ENCODE data around the gene HOXD12. TPM values are rescaled to one million over a fixed set of nuclear protein-coding genes. Genes with fewer than 3 reads are reported as not detected.

The HOXD12 gene
- polyA plus RNA-seq, 1 of the 3 experiments (the other 2 are of a cell fraction) = not detected

DNA sequence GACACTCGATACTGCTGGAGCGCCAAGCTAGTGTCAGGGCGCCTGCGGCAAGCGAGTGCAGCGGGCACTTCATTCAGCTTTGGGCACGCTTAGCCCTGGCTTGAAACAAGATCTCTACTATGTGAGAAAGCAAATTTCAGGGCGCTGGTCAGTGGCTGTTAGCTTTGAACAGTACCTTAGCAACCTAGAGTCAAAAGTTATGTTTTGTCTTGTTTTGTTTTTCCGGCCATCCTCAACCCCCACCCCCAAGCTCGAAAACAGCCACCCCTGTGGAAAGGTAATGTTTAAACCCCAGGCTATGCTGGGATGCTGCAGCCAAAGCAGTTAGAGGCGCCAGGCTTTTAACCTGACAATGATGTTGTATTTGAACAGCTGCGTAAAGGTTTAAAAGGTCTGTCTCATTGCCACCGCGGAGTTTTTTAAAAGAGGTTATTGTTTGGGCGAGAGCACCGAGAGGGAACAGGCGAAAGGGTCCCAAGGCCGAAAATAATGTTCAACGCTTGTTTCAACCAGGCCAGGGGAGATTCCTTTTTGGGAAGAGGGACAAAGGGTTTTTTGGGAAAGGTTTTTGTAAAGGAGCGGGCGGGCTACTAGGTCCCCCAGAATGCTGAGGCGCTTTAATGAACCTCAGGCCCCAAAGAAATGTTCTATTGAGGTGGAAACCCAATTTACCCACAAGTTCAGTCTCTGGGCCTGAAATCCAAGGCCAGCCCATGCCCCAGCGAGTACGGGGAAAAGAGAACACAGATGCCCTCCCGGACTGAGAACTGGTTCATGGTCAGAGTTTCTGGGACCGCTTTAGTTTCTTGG, 14.7 kb downstream of the HOXD12 start:
- Histone ChIP-seq H3K4me2 (no peak overlapping the region), H3K9ac (no peak overlapping the region), H3K4me1 (ENCODE audit: control insufficient read depth in 1 of 2, insufficient read depth in 2 of 2, low read depth in 1 of 2, low read length in 1 of 2) (peaks cover 0 to 10% of the 10 kb centered on the region in 2 experiments; a peak in 2 of 4 replicates), H3K27me3 (ENCODE audit: insufficient read depth) (peaks cover 71% of the 10 kb centered on the region; the same call in 1 of the 2 replicates), H2AFZ (ENCODE audit: low read depth) (no peak overlapping the region), H4K20me1 (ENCODE audit: insufficient read depth) (no peaks in the 10 kb centered on the region), H3F3A (replicated peaks; ENCODE audit: insufficient read depth) (peaks cover 2% of the 10 kb centered on the region), H3K36me3 (replicated peaks in 1 of 2; ENCODE audit: control insufficient read depth in 1 of 2, insufficient read depth in 2 of 2, low read length in 1 of 2) (no peaks in the 10 kb centered on the region), H3K79me2 (ENCODE audit: insufficient read depth) (no peaks in the 10 kb centered on the region), H3K27ac (ENCODE audit: low read depth in 2 of 2, low read length in 1 of 2) (no peak overlapping the region), H3K9me2 (no peaks in the 10 kb centered on the region), H3K9me3 (no peaks in the 10 kb centered on the region), H3K4me3 (ENCODE audit: low read depth in 2 of 2, low read length in 1 of 2) (no peak overlapping the region)
- 86% methylated on average over 25 of the region's 26 CpGs for WGBS (ENCODE audit: low lambda C conversion rate)
- ChIA-PET CTCF (interaction anchor here (0.7 to 17.7 kb wide), 12 partner anchors 9 to 1033 kb away, joined by 3 to 264 read pairs (median 4); partner anchors contain the start of genes HOXD12, HOXD13 and HOXD9), POLR2A (no interaction called here)
- TF ChIP-seq FOXM1 (IDR thresholded peaks at IDR 0.05; ENCODE audit: low read depth) (no peak), NRF1 (IDR thresholded peaks at IDR 0.05; ENCODE audit: low read depth, low read length) (no peak), EP300 (IDR thresholded peaks at IDR 0.05; ENCODE audit: borderline replicate concordance in 1 of 2, low read depth in 1 of 2, low read length in 1 of 2) (no peak), YY1 (IDR thresholded peaks at IDR 0.05; ENCODE audit: low read depth) (no peak), SMC3 (IDR thresholded peaks at IDR 0.05; ENCODE audit: low read depth, low read length) (no peak), FOSL2 (IDR thresholded peaks at IDR 0.05; ENCODE audit: borderline replicate concordance, low read depth) (no peak)
- TF ChIP-seq, protein P1, sequence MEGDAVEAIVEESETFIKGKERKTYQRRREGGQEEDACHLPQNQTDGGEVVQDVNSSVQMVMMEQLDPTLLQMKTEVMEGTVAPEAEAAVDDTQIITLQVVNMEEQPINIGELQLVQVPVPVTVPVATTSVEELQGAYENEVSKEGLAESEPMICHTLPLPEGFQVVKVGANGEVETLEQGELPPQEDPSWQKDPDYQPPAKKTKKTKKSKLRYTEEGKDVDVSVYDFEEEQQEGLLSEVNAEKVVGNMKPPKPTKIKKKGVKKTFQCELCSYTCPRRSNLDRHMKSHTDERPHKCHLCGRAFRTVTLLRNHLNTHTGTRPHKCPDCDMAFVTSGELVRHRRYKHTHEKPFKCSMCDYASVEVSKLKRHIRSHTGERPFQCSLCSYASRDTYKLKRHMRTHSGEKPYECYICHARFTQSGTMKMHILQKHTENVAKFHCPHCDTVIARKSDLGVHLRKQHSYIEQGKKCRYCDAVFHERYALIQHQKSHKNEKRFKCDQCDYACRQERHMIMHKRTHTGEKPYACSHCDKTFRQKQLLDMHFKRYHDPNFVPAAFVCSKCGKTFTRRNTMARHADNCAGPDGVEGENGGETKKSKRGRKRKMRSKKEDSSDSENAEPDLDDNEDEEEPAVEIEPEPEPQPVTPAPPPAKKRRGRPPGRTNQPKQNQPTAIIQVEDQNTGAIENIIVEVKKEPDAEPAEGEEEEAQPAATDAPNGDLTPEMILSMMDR (IDR thresholded peaks at IDR 0.05) = no peak
- DNase-seq = no peak

DNA sequence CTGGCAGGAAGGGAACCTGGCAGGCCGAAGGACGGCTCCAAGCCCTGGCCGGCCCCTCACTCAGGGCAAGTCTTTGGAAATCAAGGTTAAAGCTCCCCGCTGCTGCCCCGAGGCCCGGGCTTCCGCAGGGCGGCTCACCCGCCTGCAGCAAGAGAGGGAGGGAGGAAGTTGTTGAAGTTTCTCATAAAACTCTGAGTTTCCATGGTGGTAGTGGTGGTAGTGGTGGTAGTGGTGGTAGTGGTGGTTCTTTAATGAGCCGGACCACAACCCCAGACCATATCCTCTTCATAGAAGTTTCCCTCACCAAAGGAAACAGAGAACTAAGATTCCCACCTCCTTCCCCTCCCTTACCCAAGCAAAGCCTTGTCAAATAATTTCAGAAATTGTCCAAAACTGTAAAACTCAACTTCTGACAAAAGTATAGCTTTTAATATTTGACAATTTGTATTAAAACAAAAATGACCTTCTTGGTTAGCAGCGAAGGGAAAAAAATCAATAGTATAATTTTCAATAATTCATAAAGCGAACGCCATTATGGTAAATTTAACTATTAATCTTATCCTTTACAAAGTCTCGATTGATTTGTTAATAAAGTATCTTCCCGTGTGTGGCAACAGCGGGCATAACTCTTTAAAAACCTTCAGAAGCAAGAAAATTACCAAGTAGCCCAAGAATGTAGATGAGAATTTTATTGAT, 15.5 kb downstream of the HOXD12 start:
- Histone ChIP-seq H3K4me1 (ENCODE audit: control insufficient read depth in 1 of 2, insufficient read depth in 2 of 2, low read depth in 1 of 2, low read length in 1 of 2) (peaks cover 0 to 10% of the 10 kb centered on the region in 2 experiments; a peak in 2 of 4 replicates), H3K9me2 (no peaks in the 10 kb centered on the region), H3K4me3 (ENCODE audit: low read depth in 2 of 2, low read length in 1 of 2) (no peak overlapping the region), H3F3A (replicated peaks; ENCODE audit: insufficient read depth) (no peaks in the 10 kb centered on the region), H3K4me2 (no peak overlapping the region), H2AFZ (ENCODE audit: low read depth) (no peak overlapping the region), H3K79me2 (ENCODE audit: insufficient read depth) (no peaks in the 10 kb centered on the region), H3K36me3 (replicated peaks in 1 of 2; ENCODE audit: control insufficient read depth in 1 of 2, insufficient read depth in 2 of 2, low read length in 1 of 2) (no peaks in the 10 kb centered on the region), H3K27me3 (ENCODE audit: insufficient read depth) (peaks cover 64% of the 10 kb centered on the region; the same call in 1 of the 2 replicates), H4K20me1 (ENCODE audit: insufficient read depth) (no peaks in the 10 kb centered on the region), H3K9ac (no peak overlapping the region), H3K9me3 (no peaks in the 10 kb centered on the region), H3K27ac (ENCODE audit: low read depth in 2 of 2, low read length in 1 of 2) (no peak overlapping the region)
- 92% methylated on average over 14 of the region's 16 CpGs for WGBS (ENCODE audit: low lambda C conversion rate)
- no peak for DNase-seq
- ChIA-PET POLR2A (no interaction called here), CTCF (interaction anchor here (1.0 to 17.7 kb wide), 9 partner anchors 8 to 538 kb away, joined by 3 to 264 read pairs (median 9); partner anchors contain the start of genes HOXD11, HOXD12, HOXD13 and HOXD9)
- TF ChIP-seq MEF2A (IDR thresholded peaks at IDR 0.05; ENCODE audit: borderline replicate concordance, low read depth) (no peak), SIN3A (IDR thresholded peaks at IDR 0.05; ENCODE audit: borderline replicate concordance, low read depth, low read length) (no peak), TAF1 (IDR thresholded peaks at IDR 0.05; ENCODE audit: borderline replicate concordance, low read depth, low read length) (no peak), RCOR1 (IDR thresholded peaks at IDR 0.05; ENCODE audit: low read length) (no peak), CHD2 (IDR thresholded peaks at IDR 0.05; ENCODE audit: low read length, partially characterized antibody) (no peak), SMC3 (IDR thresholded peaks at IDR 0.05; ENCODE audit: low read depth, low read length) (no peak), POLR2AphosphoS5 (IDR thresholded peaks at IDR 0.05; ENCODE audit: low read depth, low read length) (no peak), GABPA (IDR thresholded peaks at IDR 0.05; ENCODE audit: low read depth) (no peak), RXRA (IDR thresholded peaks at IDR 0.05; ENCODE audit: borderline replicate concordance, low read depth) (no peak), FOXM1 (IDR thresholded peaks at IDR 0.05; ENCODE audit: low read depth) (no peak), NFIC (IDR thresholded peaks at IDR 0.05; ENCODE audit: borderline replicate concordance) (no peak), TEAD4 (IDR thresholded peaks at IDR 0.05; ENCODE audit: borderline replicate concordance, insufficient read depth) (no peak)
- TF ChIP-seq, protein P2, sequence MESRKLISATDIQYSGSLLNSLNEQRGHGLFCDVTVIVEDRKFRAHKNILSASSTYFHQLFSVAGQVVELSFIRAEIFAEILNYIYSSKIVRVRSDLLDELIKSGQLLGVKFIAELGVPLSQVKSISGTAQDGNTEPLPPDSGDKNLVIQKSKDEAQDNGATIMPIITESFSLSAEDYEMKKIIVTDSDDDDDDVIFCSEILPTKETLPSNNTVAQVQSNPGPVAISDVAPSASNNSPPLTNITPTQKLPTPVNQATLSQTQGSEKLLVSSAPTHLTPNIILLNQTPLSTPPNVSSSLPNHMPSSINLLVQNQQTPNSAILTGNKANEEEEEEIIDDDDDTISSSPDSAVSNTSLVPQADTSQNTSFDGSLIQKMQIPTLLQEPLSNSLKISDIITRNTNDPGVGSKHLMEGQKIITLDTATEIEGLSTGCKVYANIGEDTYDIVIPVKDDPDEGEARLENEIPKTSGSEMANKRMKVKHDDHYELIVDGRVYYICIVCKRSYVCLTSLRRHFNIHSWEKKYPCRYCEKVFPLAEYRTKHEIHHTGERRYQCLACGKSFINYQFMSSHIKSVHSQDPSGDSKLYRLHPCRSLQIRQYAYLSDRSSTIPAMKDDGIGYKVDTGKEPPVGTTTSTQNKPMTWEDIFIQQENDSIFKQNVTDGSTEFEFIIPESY (IDR thresholded peaks at IDR 0.05; ENCODE audit: borderline replicate concordance, low read depth) = no peak
- TF ChIP-seq, protein P3, sequence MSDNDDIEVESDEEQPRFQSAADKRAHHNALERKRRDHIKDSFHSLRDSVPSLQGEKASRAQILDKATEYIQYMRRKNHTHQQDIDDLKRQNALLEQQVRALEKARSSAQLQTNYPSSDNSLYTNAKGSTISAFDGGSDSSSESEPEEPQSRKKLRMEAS (IDR thresholded peaks at IDR 0.05; ENCODE audit: low read depth) = no peak
- TF ChIP-seq, protein P4, sequence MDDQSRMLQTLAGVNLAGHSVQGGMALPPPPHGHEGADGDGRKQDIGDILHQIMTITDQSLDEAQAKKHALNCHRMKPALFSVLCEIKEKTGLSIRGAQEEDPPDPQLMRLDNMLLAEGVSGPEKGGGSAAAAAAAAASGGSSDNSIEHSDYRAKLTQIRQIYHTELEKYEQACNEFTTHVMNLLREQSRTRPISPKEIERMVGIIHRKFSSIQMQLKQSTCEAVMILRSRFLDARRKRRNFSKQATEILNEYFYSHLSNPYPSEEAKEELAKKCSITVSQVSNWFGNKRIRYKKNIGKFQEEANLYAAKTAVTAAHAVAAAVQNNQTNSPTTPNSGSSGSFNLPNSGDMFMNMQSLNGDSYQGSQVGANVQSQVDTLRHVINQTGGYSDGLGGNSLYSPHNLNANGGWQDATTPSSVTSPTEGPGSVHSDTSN (IDR thresholded peaks at IDR 0.05) = no peak

All from SK-N-SH (cell line).